Measurements from ENCODE around the gene CNTF.

DNA sequence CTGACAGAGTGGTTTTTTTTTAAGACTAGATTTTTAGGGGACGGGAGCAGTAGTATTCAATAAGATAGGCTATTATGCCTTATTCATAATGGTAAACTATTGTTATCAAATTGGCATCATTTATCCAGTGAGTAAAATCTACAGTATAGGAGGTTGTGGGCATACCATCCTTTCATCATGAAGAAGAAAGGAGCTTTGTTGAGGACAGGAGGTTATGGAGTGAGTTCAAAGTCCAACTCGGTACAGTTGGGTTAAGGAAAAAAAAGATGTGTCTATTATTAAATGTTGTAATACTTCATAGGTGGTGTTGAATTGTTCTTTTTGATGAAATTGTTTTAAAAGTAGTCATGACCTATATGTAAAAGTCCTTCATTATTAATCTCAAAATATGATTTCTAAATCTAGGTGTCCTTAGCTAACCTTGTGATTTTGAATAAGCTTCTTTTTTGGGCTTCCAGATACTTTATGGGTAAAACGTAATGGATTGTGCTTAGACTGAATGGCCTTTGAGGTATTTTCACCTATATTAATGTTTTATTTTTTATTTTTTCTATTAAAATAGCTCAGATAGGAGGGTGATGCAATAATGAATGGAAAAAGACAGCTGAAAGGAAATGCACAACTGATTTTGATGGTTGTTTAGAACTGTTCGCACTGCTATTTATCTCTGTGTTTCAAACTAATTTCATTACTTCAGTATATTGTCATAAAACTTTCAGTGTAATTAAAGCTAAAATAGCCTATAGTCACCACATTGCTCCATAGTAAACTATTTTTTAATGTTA is 15.3 kb upstream of the CNTF start:
- TF ChIP-seq, protein P1, sequence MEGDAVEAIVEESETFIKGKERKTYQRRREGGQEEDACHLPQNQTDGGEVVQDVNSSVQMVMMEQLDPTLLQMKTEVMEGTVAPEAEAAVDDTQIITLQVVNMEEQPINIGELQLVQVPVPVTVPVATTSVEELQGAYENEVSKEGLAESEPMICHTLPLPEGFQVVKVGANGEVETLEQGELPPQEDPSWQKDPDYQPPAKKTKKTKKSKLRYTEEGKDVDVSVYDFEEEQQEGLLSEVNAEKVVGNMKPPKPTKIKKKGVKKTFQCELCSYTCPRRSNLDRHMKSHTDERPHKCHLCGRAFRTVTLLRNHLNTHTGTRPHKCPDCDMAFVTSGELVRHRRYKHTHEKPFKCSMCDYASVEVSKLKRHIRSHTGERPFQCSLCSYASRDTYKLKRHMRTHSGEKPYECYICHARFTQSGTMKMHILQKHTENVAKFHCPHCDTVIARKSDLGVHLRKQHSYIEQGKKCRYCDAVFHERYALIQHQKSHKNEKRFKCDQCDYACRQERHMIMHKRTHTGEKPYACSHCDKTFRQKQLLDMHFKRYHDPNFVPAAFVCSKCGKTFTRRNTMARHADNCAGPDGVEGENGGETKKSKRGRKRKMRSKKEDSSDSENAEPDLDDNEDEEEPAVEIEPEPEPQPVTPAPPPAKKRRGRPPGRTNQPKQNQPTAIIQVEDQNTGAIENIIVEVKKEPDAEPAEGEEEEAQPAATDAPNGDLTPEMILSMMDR (IDR thresholded peaks at IDR 0.05; ENCODE audit: low read length), result no peak
- TF ChIP-seq EZH2 (IDR thresholded peaks at IDR 0.05; ENCODE audit: borderline replicate concordance, low read length), result no peak
